GM18517 (cell line): ENCODE measurements around the gene PSMC3.

Experiments used
- ATAC-seq: cut with Tn5 transposase; IDR thresholded peaks from one replicate; pipeline ENCODE4 v1.9.1; 2021; ENCODE audit warnings: mild to moderate bottlenecking, moderate library complexity; ENCODE audit not compliant: unreplicated experiment

Gene PSMC3

GRCh38 chr11:47426062-47426956 lies at the start of gene PSMC3:
TSS of gene PSMC3 (minus strand) at chr11:47426439. CDS start at chr11:47426279, 160 bp downstream.
- peak; percentile 89 for ATAC-seq

- ATAC-seq: no peak
Measured at GRCh38 chr11:47470671-47471070, 44.4 kb upstream of the PSMC3 start.

- no peak for ATAC-seq
Measured at GRCh38 chr11:47469361-47470179, 43.3 kb upstream of the PSMC3 start.

GRCh38 chr11:47468598-47469214 lies 42.5 kb upstream of the PSMC3 start:
- ATAC-seq: no peak

GRCh38 chr11:47467357-47467756 lies 41.1 kb upstream of the PSMC3 start:
- no peak for ATAC-seq

GRCh38 chr11:47466701-47467250 lies 40.5 kb upstream of the PSMC3 start:
- no peak for ATAC-seq

GRCh38 chr11:47466201-47466600 lies 40.0 kb upstream of the PSMC3 start:
- no peak for ATAC-seq

GRCh38 chr11:47464483-47464882 lies 38.2 kb upstream of the PSMC3 start:
- ATAC-seq: no peak

- no peak for ATAC-seq
Measured at GRCh38 chr11:47461876-47462275, 35.6 kb upstream of the PSMC3 start.

- ATAC-seq: no peak
Measured at GRCh38 chr11:47460571-47461235, 34.5 kb upstream of the PSMC3 start.

- ATAC-seq: peak; percentile 66
Measured at GRCh38 chr11:47454258-47454671, 28.0 kb upstream of the PSMC3 start.

GRCh38 chr11:47453365-47453764 lies 27.1 kb upstream of the PSMC3 start:
- ATAC-seq: no peak

- no peak for ATAC-seq
Measured at GRCh38 chr11:47451990-47452389, 25.8 kb upstream of the PSMC3 start.

- ATAC-seq: no peak
Measured at GRCh38 chr11:47451436-47451835, 25.2 kb upstream of the PSMC3 start.

- no peak for ATAC-seq
Measured at GRCh38 chr11:47449541-47449940, 23.3 kb upstream of the PSMC3 start.

- no peak for ATAC-seq
Measured at GRCh38 chr11:47448566-47449427, 22.6 kb upstream of the PSMC3 start, which contains the start of gene RAPSN. TSS of gene RAPSN (minus strand) at chr11:47449136. CDS start at chr11:47448964, 172 bp downstream.

GRCh38 chr11:47447906-47448305 lies 21.7 kb upstream of the PSMC3 start:
- no peak for ATAC-seq

- ATAC-seq: no peak
Measured at GRCh38 chr11:47446833-47447232, 20.6 kb upstream of the PSMC3 start.

GRCh38 chr11:47445840-47446239 lies 19.6 kb upstream of the PSMC3 start:
- ATAC-seq: no peak
